SK-N-MC (cell line): ENCODE measurements around the gene NEURL1.

Experiments used
- DNase-seq: peaks from one replicate; pipeline ENCODE4 v3.0.0-alpha.2; 2011; ENCODE audit warnings: low read depth, low spot score
- H3K27ac ChIP-seq: fragments of 200-600 bp; sonication (generic); 2 replicates; pipeline ENCODE4 v1.5.1; 2016; ENCODE audit warnings: mixed run types
- H3K36me3 ChIP-seq: fragments of 200-600 bp; sonication (generic); 2 replicates; pipeline ENCODE4 v1.6.1; 2017; ENCODE audit warnings: antibody characterized with exemption, low read length, mixed read lengths; ENCODE audit not compliant: insufficient read depth
- H3K4me3 ChIP-seq: fragments of 200-600 bp; sonication (generic); 2 replicates; pipeline ENCODE4 v1.5.1; 2016
- H3K9ac ChIP-seq: fragments of 200-600 bp; sonication (generic); 2 replicates; pipeline ENCODE4 v1.8.0; 2017; ENCODE audit warnings: mixed run types, mixed read lengths; ENCODE audit not compliant: insufficient read length
- H3K9me3 ChIP-seq: fragments of 200-600 bp; sonication (generic); 2 replicates; pipeline ENCODE4 v1.6.1; 2017; ENCODE audit warnings: low read depth, mild to moderate bottlenecking, antibody characterized with exemption, low read length, moderate library complexity, mixed read lengths
- EZH2 ChIP-seq: fragments of 200-600 bp; sonication (generic); IDR thresholded peaks from one replicate; pipeline ENCODE4 v1.6.1; 2017; ENCODE audit warnings: antibody characterized with exemption
- FOXP2 ChIP-seq: optimal IDR thresholded peaks from 2 replicates; pipeline ENCODE3; 2011; ENCODE audit warnings: mild to moderate bottlenecking, moderate library complexity; ENCODE audit not compliant: insufficient read depth; ENCODE audit errors: extremely low read length, control extremely low read depth
- POLR2AphosphoS5 ChIP-seq: IDR thresholded peaks from 2 replicates; pipeline ENCODE4 v1.6.1; 2012; ENCODE audit warnings: mild to moderate bottlenecking, low read depth, low read length, borderline replicate concordance

NEURL1 gene

GRCh38 chr10:103563231-103564115, 70.0 kb downstream of the NEURL1 start:
- Histone ChIP-seq H3K36me3 (no peaks in the 10 kb centered on the region), H3K9ac (no peak overlapping the region), H3K4me3 (no peak overlapping the region), H3K27ac (no peak overlapping the region), H3K9me3 (no peaks in the 10 kb centered on the region)
- no peak for DNase-seq
- TF ChIP-seq POLR2AphosphoS5 (no peak), FOXP2 (no peak), EZH2 (no peak)

GRCh38 chr10:103564116-103564501, 70.6 kb downstream of the NEURL1 start:
- Histone ChIP-seq H3K27ac (no peak overlapping the region), H3K36me3 (no peaks in the 10 kb centered on the region), H3K9me3 (no peaks in the 10 kb centered on the region), H3K4me3 (no peak overlapping the region), H3K9ac (no peak overlapping the region)
- TF ChIP-seq FOXP2 = no peak
- no peak for TF ChIP-seq POLR2AphosphoS5
- TF ChIP-seq EZH2 = no peak
- DNase-seq = no peak

- no peak overlapping the region for H3K27ac ChIP-seq
- H3K9ac ChIP-seq = no peak overlapping the region
- no peak overlapping the region for H3K4me3 ChIP-seq
- no peaks in the 10 kb centered on the region for H3K9me3 ChIP-seq
- no peaks in the 10 kb centered on the region for H3K36me3 ChIP-seq
- TF ChIP-seq FOXP2 (no peak), POLR2AphosphoS5 (no peak), EZH2 (no peak)
- DNase-seq = no peak
These were observed 71.4 kb downstream of the NEURL1 start for GRCh38 chr10:103564776-103565520.

GRCh38 chr10:103566536-103566935, 73.0 kb downstream of the NEURL1 start:
- no peaks in the 10 kb centered on the region for H3K36me3 ChIP-seq
- no peaks in the 10 kb centered on the region for H3K9me3 ChIP-seq
- H3K4me3 ChIP-seq = no peak overlapping the region
- H3K9ac ChIP-seq = no peak overlapping the region
- H3K27ac ChIP-seq = no peak overlapping the region
- DNase-seq = no peak
- no peak for TF ChIP-seq EZH2
- TF ChIP-seq FOXP2 = no peak
- TF ChIP-seq POLR2AphosphoS5 = no peak

GRCh38 chr10:103568505-103568904, 75.0 kb downstream of the NEURL1 start:
- TF ChIP-seq FOXP2 (no peak), EZH2 (no peak), POLR2AphosphoS5 (no peak)
- Histone ChIP-seq H3K9ac (no peak overlapping the region), H3K27ac (no peak overlapping the region), H3K4me3 (no peak overlapping the region), H3K36me3 (no peaks in the 10 kb centered on the region), H3K9me3 (no peaks in the 10 kb centered on the region)
- no peak for DNase-seq

- no peak overlapping the region for H3K9ac ChIP-seq
- no peaks in the 10 kb centered on the region for H3K36me3 ChIP-seq
- no peaks in the 10 kb centered on the region for H3K9me3 ChIP-seq
- H3K4me3 ChIP-seq = no peak overlapping the region
- TF ChIP-seq EZH2 = no peak
- TF ChIP-seq POLR2AphosphoS5 = no peak
- no peak overlapping the region for H3K27ac ChIP-seq
- no peak for DNase-seq
These were observed 76.4 kb downstream of the NEURL1 start for GRCh38 chr10:103569896-103570295.

- Histone ChIP-seq H3K9me3 (no peaks in the 10 kb centered on the region), H3K27ac (no peak overlapping the region), H3K4me3 (no peak overlapping the region), H3K9ac (no peak overlapping the region), H3K36me3 (no peaks in the 10 kb centered on the region)
- TF ChIP-seq FOXP2 (no peak), EZH2 (no peak), POLR2AphosphoS5 (no peak)
- no peak for DNase-seq
These were observed 77.5 kb downstream of the NEURL1 start for GRCh38 chr10:103570844-103571655.

- TF ChIP-seq EZH2 = no peak
- TF ChIP-seq FOXP2 = no peak
- TF ChIP-seq POLR2AphosphoS5 = no peak
- no peak for DNase-seq
- H3K27ac ChIP-seq = no peak overlapping the region
- H3K4me3 ChIP-seq = no peak overlapping the region
- no peaks in the 10 kb centered on the region for H3K36me3 ChIP-seq
- H3K9ac ChIP-seq = no peak overlapping the region
- no peaks in the 10 kb centered on the region for H3K9me3 ChIP-seq
These were observed 78.1 kb downstream of the NEURL1 start for GRCh38 chr10:103571656-103571975.
